AG09319 (cell line): ENCODE results near the gene FAM89A.

Experiments
- DNase-seq: peaks from one replicate; pipeline ENCODE4 v3.0.0-alpha.2; 2010; ENCODE audit warnings: low read depth; ENCODE audit errors: extremely low read depth
- TF ChIP-seq, protein P1 (sequence below): IDR thresholded peaks from 2 replicates; pipeline ENCODE4 v1.5.1; 2011; ENCODE audit warnings: low read depth, mild to moderate bottlenecking, inconsistent platforms, low read length, moderate library complexity

The FAM89A gene

DNA sequence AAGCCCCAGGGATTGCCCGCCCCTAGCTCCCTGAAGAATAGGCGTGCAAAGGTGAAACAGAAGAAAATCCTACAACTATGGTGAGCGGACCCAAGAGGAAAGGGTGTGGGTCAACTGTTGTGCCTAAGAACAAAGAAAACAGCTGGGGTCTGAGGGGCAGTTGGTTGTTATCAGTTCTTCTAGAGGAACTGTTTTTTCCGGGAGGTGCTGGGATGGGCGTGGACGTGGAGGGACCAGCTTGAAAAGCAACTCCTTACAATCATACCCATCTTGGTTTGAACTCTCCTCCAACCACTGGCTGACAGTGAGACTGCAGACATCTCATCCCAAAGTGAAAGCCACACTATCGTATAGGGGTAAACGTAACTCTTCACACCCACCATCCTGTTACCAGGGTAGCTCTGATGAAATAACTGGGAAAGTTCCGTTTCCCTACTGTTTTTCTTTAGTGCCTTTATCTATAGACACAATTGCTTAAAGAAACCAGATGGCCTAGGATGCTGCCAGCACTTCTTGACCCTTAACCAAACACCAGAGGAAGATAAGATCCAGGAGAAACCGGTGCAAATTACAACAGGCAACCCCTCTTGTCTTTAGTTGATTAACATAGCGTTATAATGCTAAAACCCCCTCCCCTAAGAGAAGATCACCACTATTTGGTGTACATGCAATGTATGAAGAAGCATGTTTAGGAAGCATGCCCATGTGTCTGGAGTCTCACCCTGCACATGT, 25.6 kb upstream of the FAM89A start:
- no peak for DNase-seq
- TF ChIP-seq, protein P1, sequence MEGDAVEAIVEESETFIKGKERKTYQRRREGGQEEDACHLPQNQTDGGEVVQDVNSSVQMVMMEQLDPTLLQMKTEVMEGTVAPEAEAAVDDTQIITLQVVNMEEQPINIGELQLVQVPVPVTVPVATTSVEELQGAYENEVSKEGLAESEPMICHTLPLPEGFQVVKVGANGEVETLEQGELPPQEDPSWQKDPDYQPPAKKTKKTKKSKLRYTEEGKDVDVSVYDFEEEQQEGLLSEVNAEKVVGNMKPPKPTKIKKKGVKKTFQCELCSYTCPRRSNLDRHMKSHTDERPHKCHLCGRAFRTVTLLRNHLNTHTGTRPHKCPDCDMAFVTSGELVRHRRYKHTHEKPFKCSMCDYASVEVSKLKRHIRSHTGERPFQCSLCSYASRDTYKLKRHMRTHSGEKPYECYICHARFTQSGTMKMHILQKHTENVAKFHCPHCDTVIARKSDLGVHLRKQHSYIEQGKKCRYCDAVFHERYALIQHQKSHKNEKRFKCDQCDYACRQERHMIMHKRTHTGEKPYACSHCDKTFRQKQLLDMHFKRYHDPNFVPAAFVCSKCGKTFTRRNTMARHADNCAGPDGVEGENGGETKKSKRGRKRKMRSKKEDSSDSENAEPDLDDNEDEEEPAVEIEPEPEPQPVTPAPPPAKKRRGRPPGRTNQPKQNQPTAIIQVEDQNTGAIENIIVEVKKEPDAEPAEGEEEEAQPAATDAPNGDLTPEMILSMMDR: no peak

DNA sequence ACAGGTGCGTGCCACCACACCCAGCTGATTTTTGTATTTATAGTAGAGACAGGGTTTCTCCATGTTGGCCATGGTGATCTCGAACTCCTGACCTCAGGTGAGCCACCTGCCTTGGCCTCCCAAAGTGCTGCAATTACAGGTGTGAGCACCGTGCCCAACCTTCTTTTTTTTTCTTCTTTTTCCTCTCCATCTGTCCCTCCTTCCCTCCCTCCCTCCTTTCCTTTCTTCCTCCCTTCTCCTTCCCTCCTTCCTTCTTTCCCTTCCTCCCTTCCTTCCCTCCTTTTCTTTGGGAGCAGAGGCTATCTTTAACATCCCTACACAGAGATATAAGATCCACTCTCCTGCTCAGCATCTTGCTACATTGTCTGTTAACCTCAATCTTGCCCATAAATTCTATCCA, 24.4 kb upstream of the FAM89A start:
- no peak for DNase-seq
- TF ChIP-seq, protein P1: no peak

DNA sequence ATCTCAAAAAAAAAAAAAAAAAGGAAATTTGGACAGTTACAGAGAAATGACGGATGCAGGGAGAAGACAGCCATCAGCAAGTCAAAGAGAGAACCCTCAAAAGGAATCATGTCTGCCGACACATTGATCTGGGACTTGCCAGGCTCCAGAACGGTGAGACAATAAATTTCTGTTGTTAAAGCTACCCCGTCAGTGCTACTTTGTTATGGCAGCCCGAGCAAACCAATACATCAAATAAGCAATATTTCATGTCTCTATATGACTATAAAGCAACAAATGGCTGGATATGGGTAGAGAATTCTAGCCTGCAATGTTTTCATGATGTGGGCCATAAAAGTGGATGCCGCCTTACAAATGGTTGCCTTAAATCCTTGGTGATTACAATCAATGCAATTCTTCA, 23.3 kb upstream of the FAM89A start:
- TF ChIP-seq, protein P1: no peak
- DNase-seq: no peak

DNA sequence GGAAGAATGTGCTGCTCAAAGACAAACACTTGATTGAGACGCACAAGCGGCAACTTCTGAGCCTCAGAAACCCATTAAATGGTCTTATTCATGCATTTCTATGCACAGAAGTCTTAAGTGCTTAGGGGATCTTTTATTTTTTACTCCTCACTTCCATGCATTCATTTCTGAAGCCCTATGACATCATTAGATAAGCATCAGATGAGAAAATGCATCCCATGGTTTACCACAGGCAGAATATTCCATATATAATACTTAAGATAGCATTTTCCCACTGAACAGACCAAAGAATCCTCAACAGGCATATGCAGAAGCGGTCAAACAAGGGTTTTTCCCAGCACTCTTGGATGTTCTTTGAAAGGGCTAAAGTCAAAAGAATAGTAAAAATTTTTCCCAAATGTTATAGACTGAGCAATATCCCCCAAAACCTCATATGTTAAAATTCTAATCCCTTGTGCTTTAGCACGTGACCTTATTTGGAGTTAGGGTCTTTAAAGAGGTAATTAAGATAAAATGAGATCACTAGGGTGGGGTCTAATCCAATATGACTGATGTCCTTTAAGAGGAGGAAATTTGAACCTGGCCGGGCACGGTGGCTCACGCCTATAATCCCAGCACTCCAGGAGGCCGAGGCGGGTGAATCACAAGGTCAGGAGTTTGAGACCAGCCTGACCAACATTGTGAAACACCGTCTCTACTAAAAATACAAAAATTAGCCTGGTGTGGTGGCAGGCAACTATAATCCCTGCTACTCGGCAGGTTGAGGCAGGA, 22.6 kb upstream of the FAM89A start:
- TF ChIP-seq, protein P1: no peak
- no peak for DNase-seq

DNA sequence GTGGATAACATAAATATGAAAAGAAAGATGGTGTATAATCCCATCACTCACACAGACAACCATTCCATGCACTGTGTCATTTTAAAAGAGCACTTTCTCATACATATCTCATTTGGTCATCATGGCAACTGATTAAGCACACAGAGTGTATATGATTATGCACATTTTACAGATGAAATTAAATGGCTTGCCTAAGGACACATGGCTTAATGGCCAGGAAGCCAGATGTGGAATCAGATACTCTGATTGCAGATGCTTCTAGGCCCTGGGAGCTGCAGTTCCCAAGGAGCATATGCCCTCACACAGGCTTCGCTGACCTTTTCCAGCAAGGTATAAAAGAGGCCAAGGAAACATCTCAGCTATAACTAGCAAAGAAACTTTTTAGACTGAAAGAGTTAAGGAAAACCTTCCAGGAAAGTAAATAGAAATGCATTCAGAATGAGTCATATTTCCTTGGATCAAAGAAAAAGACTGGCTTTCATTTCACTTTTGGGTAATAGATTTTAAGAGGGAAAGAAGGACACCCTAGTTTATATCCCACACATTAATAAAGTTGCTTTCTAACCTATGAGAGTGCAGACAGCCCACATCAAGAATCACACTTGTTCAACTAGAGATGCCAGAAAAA, 19.6 kb upstream of the FAM89A start:
- TF ChIP-seq, protein P1: no peak
- DNase-seq: no peak

DNA sequence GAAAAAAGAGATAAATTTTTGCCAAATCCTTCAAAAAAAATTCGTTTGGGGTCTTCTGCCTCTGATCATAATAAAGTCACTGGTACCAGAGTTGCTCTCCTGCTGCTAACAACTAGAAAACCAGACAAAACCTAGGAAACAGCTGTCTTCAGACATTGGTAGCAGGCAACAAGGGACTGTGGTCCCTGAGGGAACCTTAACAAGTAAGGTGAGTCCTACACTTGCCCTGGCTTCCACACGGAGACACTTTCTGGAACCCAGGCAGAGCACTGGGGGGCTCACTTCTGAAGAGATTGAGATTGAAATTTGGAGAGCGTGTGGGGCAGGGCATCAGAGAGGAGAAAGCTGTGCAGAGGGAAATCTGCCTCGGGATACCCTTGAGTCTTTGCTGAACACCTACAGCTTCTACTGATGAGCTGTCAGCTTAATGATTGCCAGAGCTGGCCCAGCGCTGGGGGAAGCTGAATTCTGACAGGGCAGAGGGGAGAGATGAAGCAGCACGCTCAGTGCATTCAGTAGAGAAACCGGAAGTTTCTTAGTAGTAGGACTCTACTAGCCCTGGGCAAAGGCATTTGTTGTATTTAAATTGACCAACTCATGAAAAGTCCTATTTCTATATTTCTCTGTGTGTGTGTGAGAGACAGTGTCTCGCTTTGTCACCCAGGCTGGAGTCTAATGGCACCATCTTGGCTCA, 18.5 kb upstream of the FAM89A start:
- TF ChIP-seq, protein P1: no peak
- DNase-seq: no peak
